Calu3 (cell line): ENCODE results near the gene CHRNA10. TPM values are rescaled to one million over a fixed set of nuclear protein-coding genes. Genes with fewer than 3 reads are reported as not detected.
"Not testable (repeated sequence)": the region's sequence is repeated elsewhere in the genome, so short reads cannot be mapped to it uniquely, and the experiment has no call there.

Experiments used
- BruUV-seq: library from RNA; stranded (reverse); fragments of 400-500 nt; replicated peaks from 2 replicates; lab custom pipeline; 2021; lab: Mats Ljungman, UMichigan
- CTCF ChIA-PET: fragments of 300-600 bp; sonication (Branson Sonifier 250); formaldehyde crosslinking; loops from one replicate; lab custom pipeline; 2022; ENCODE audit warnings: antibody characterized with exemption; lab: Charles Lee
- DNase-seq: peaks from one replicate; pipeline ENCODE4 v3.0.0; 2022
- H3K27ac Mint-ChIP-seq: one replicate; pipeline ENCODE4 v1.8.0; 2022; ENCODE audit warnings: mixed read lengths; ENCODE audit not compliant: unreplicated experiment
- H3K27me3 Mint-ChIP-seq: one replicate; pipeline ENCODE4 v1.8.0; 2022; ENCODE audit warnings: mixed read lengths; ENCODE audit not compliant: unreplicated experiment
- H3K36me3 Mint-ChIP-seq: one replicate; pipeline ENCODE4 v1.8.0; 2022; ENCODE audit warnings: mild to moderate bottlenecking, moderate library complexity, mixed read lengths; ENCODE audit not compliant: insufficient read depth, unreplicated experiment
- H3K4me1 Mint-ChIP-seq: one replicate; pipeline ENCODE4 v1.8.0; 2022; ENCODE audit warnings: mild to moderate bottlenecking, low read depth, mixed read lengths; ENCODE audit not compliant: unreplicated experiment
- H3K4me3 Mint-ChIP-seq: one replicate; pipeline ENCODE4 v1.8.0; 2022; ENCODE audit warnings: mild to moderate bottlenecking, low read depth, moderate library complexity, mixed read lengths; ENCODE audit not compliant: unreplicated experiment
- H3K9me3 Mint-ChIP-seq: one replicate; pipeline ENCODE4 v1.8.0; 2022; ENCODE audit warnings: low read depth, mixed read lengths; ENCODE audit not compliant: unreplicated experiment
- intact Hi-C: fragments of 100-400 bp; cut with micrococcal nuclease; formaldehyde crosslinking; loops from one replicate; pipeline ENCODE4 v1.10.0; 2022; ENCODE audit not compliant: unreplicated experiment
- total RNA-seq: library from RNA; stranded (reverse); gene quantifications from 2 replicates; pipeline ENCODE4 v1.2.3, GENCODE V29; 2022
- TF ChIP-seq, protein P1 (sequence below): fragments of 200-600 bp; IDR thresholded peaks from one replicate; pipeline ENCODE4 v1.8.0; 2022; ENCODE audit warnings: antibody characterized with exemption; ENCODE audit not compliant: unreplicated experiment

Gene CHRNA10
- total RNA-seq, 1 experiment from 2014 or later = 6.9 TPM

DNA sequence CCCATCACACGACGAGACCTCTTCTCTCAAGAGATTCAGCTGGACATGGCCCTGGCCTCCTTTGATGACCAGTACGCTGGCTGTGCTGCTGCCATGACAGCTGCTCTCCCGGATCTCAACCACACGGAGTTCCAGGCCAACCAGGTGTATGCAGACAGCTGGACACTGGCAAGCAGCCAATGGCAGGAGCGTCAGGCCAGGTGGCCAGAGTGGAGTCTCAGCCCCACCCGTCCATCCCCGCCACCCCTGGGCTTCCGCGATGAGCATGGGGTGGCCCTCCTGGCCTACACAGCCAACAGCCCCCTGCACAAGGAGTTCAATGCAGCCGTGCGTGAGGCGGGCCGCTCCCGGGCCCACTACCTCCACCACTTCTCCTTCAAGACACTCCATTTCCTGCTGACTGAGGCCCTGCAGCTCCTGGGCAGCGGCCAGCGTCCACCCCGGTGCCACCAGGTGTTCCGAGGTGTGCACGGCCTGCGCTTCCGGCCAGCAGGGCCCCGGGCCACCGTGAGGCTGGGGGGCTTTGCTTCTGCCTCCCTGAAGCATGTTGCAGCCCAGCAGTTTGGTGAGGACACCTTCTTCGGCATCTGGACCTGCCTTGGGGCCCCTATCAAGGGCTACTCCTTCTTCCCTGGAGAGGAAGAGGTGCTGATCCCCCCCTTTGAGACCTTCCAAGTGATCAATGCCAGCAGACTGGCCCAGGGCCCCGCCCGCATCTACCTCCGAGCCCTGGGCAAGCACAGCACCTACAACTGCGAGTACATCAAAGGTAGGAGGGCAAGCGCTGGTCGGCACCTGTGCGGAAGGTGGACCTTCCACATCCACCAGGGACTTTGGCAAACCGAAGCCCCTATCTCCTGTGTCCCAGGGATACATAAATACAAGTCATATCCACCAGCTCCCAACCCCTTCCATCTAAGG is 11.3 kb downstream of the CHRNA10 start:
- TF ChIP-seq, protein P1, sequence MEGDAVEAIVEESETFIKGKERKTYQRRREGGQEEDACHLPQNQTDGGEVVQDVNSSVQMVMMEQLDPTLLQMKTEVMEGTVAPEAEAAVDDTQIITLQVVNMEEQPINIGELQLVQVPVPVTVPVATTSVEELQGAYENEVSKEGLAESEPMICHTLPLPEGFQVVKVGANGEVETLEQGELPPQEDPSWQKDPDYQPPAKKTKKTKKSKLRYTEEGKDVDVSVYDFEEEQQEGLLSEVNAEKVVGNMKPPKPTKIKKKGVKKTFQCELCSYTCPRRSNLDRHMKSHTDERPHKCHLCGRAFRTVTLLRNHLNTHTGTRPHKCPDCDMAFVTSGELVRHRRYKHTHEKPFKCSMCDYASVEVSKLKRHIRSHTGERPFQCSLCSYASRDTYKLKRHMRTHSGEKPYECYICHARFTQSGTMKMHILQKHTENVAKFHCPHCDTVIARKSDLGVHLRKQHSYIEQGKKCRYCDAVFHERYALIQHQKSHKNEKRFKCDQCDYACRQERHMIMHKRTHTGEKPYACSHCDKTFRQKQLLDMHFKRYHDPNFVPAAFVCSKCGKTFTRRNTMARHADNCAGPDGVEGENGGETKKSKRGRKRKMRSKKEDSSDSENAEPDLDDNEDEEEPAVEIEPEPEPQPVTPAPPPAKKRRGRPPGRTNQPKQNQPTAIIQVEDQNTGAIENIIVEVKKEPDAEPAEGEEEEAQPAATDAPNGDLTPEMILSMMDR = no peak
- DNase-seq = no peak
- intact Hi-C loops = no loop called here
- Mint-ChIP-seq H3K36me3 (peaks cover 4% of the 10 kb centered on the region), H3K4me3 (no peak overlapping the region), H3K4me1 (no peaks in the 10 kb centered on the region), H3K9me3 (peaks cover 6% of the 10 kb centered on the region), H3K27me3 (peaks cover 16% of the 10 kb centered on the region), H3K27ac (no peak overlapping the region)
- BruUV-seq = no TSS peak
- CTCF ChIA-PET = no interaction called here

DNA sequence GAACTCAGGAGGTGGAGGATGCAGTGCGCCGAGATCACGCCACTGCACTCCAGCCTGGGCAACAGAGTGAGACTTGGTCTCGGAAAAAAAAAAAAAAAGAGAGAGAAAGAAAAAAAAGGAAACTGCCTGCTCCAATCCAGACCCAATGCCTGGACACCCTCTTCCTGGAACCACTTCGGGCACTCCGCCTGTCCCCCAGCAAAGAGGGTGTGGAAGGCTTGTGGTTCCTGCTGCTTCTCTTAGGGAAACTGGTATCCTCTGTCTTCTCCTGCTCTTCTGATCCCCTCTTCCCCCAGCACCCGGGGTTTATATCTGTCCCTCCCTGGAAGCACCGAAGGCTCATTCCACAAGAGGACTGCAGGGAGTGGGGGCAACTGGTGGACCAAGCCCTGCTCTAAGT is 12.9 kb downstream of the CHRNA10 start:
- CTCF ChIA-PET = no interaction called here
- H3K27me3 Mint-ChIP-seq = peaks cover 16% of the 10 kb centered on the region
- TF ChIP-seq, protein P1 = no peak
- H3K4me3 Mint-ChIP-seq = no peak overlapping the region
- intact Hi-C loops = no loop called here
- no peak overlapping the region for H3K27ac Mint-ChIP-seq
- H3K4me1 Mint-ChIP-seq = no peaks in the 10 kb centered on the region
- no peak for DNase-seq
- no peaks in the 10 kb centered on the region for H3K36me3 Mint-ChIP-seq
- peaks cover 6% of the 10 kb centered on the region for H3K9me3 Mint-ChIP-seq
- BruUV-seq = no TSS peak

DNA sequence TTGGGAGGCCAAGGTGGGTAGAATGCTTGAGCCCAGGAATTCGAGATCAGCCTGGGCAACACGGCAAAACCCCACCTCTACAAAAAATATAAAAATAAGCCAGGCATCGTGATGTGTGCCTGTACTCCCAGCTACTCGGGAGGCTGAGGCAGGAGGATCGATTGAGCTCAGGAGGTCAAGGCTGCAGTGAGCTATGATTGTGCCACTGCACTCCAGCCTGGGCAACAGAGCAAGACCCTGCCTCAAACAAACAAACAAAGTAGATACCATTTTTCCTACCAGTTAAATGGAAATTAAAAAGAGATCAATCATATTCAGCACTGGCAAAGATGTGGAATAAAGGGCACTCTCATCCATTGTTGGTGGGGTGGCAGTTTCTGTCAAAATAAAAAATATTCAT is 13.9 kb downstream of the CHRNA10 start:
- H3K36me3 Mint-ChIP-seq, CTCF ChIA-PET, intact Hi-C loops, H3K4me3 Mint-ChIP-seq, H3K4me1 Mint-ChIP-seq, H3K27ac Mint-ChIP-seq, H3K9me3 Mint-ChIP-seq, BruUV-seq, DNase-seq: not testable (repeated sequence)
- H3K27me3 Mint-ChIP-seq = peaks cover 16% of the 10 kb centered on the region

DNA sequence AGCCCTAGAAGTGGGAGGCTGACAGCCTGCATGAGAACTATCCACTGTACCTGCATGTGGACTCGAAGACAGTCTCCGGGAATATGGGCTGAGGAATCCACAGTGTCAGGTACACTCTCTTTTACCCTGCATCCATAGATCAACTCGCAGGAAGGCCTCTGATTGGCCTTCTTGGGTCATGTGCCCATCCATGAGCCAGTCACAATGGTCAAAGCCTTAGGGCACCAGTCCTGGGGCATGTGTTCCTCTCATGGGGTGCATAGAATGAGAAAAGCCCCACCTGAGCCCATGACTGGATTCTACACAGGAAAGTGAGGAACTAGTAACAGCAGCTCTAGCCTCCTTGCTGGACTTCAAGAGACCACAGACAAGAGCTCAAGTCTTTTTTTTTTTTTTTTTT is 15.6 kb downstream of the CHRNA10 start:
- peaks cover 16% of the 10 kb centered on the region for H3K27me3 Mint-ChIP-seq
- no peaks in the 10 kb centered on the region for H3K4me1 Mint-ChIP-seq
- no peaks in the 10 kb centered on the region for H3K36me3 Mint-ChIP-seq
- no TSS peak for BruUV-seq
- intact Hi-C loops = no loop called here
- H3K4me3 Mint-ChIP-seq = no peak overlapping the region
- CTCF ChIA-PET = interaction anchor here (0.6 kb wide), 1 partner anchor 11 kb away, joined by 3 read pairs; no protein-coding TSS in a partner anchor
- DNase-seq = no peak
- H3K27ac Mint-ChIP-seq = no peak overlapping the region
- TF ChIP-seq, protein P1 = no peak
- peaks cover 3% of the 10 kb centered on the region for H3K9me3 Mint-ChIP-seq

DNA sequence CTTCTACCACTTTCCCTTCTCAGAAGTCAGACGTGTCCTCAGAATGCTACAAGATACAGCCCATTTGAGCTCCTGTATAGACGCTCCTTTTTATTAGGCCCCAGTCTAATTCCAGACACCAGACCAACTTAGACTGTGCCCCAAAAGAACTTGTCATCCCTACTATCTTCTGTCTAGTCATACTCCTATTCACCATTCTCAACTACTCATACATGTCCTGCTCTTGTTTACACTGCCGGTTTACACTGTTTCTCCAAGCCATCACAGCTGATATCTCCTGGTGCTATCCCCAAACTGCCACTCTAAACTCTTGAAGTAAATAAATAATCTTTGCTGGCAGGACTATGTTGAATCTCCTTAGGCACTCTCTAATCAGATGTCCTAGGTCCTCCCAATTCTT is 18.7 kb downstream of the CHRNA10 start:
- H3K4me1 Mint-ChIP-seq, intact Hi-C loops, BruUV-seq, DNase-seq, CTCF ChIA-PET, H3K4me3 Mint-ChIP-seq, H3K27me3 Mint-ChIP-seq, H3K9me3 Mint-ChIP-seq, H3K27ac Mint-ChIP-seq, H3K36me3 Mint-ChIP-seq: not testable (repeated sequence)

DNA sequence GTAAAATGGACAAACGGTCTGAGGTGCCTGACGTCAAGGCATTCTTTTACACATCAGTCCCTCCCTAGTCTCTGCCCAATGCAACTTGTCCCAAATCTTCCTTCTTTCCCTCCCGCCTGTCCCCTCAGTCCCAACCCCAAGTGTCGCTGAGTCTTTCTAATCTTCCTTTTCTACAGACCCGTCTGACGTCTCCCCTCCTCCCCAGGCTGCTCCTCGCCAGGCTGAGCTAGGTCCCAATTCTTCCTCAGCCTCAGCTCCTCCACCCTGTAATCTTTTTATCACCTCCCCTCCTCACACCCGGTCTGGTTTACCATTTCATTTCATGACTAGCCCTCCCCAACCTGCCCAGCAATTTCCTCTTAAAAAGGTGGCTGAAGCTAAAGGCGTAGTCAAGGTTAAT is 21.8 kb downstream of the CHRNA10 start:
- intact Hi-C loops, BruUV-seq, H3K9me3 Mint-ChIP-seq, H3K4me3 Mint-ChIP-seq, H3K36me3 Mint-ChIP-seq, DNase-seq, CTCF ChIA-PET, H3K27ac Mint-ChIP-seq: not testable (repeated sequence)
- peaks cover 10% of the 10 kb centered on the region for H3K27me3 Mint-ChIP-seq
- peaks cover 10% of the 10 kb centered on the region for H3K4me1 Mint-ChIP-seq

DNA sequence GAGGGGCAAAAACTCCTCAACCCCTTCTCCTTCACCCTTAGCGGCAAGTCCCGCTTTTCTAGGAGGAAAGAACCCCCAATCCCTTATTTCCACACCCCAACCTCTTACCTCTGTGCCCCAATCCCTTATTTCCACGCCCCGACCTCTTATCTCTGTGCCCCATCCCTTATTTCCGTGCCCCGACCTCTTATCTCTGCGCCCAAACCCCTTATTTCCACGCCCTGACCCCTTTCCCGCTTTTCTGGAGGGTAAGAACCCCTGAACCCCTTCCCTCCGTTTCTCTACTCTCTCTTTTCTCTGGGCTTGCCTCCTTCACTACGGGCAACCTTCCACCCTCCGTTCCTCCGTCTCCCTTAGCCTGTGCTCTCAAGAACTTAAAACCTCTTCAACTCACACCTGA is 22.3 kb downstream of the CHRNA10 start:
- H3K4me3 Mint-ChIP-seq, CTCF ChIA-PET: not testable (repeated sequence)

More for the DNA sequence above, 22.3 kb downstream of the CHRNA10 start:
- H3K27ac Mint-ChIP-seq, intact Hi-C loops, BruUV-seq, H3K9me3 Mint-ChIP-seq, DNase-seq, H3K36me3 Mint-ChIP-seq: not testable (repeated sequence)
- Mint-ChIP-seq H3K27me3 (peaks cover 15% of the 10 kb centered on the region), H3K4me1 (peaks cover 14% of the 10 kb centered on the region)
